ENCODE data around the gene FNBP1L.
"Not testable (repeated sequence)": the region's sequence is repeated elsewhere in the genome, so short reads cannot be mapped to it uniquely, and the experiment has no call there.

The FNBP1L gene

DNA sequence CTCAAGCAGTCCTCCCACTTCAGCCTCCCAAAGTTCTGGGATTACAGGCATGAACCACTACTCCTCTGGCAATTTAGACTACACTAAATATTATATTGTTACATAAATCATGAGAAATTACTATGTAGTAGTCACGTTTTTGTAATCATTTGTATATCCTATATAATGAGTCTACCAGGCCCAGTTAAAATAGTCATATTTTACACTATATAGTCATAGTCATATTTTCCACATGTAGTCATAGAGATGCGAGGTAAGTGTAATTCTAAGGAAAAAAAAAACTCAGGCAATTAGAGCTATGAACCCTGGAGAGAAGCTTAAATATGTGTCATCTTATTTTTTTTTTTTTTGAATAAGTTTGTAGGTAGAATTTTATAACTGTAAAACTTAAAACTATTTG, 90.0 kb downstream of the FNBP1L start:
- DNase-seq = no peak

DNA sequence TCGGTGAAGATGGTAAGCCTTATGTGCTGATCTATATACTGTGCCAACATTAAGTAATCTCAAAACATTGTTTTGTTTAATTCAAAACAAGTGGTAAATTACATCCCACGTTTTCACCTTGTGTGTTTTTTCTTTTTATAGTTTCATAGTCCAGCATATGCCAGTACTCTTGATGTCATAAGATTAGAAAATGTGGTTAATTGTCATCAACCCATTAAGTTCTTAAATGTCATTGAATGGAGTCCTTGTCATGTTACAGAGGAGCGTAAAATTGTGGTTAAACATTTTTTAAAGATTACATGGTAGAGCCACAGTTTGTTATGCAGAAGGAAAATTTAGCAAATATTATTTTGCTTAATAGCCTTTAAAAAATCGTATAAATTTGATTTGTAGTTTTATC, 93.1 kb downstream of the FNBP1L start:
- DNase-seq = no peak

DNA sequence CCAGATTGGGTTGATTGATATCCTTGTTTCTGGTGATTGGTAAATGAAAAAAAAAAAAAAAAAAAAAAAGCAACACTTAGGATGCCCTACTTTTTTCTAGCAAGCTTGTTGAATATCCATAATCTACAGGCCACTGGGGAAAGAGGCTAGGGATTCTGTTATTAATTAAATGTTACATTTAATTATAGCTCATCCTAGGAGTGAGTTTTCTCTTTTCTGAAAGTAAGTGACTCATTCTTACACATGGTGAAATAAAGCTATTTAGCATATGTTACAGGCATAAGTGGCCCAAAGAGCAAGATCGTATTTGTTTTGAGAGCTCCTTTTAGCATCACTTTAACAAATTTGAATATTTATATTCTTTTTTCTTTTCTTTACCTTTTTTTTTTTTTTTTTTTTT, 94.5 kb downstream of the FNBP1L start:
- DNase-seq = no peak

DNA sequence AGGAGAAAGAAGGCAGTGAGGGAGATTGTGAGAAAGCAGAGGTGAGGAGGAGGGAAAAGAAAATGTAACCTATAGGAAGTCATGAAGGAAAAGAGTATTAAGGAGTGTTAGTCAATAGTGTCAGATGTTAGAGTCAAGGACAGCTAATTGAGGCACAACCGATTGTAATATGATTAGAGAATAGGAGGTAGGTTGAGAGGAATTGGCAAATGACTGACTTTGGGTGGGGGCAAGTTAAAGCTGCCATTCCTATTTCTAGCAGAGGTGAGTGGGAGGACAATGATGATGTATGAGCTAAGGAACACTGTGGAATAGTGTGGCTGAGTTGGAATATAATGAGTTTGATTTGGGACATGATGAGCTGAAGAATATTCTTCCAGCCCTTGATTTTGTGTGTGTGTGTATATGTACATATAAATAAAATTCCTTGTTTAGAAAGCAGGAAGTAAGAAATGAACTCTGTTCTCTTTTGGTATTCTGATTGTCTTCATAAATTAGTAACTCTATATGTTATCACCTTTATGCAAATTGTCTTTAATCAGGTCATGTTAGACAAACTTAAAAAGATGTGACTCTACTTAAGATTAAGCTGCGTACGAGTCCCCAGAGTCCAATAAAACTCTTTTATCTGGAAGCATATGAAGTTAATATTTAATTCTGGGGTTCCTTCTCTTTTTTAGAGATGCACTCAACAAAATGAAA, 98.4 kb downstream of the FNBP1L start:
- no peak for DNase-seq

DNA sequence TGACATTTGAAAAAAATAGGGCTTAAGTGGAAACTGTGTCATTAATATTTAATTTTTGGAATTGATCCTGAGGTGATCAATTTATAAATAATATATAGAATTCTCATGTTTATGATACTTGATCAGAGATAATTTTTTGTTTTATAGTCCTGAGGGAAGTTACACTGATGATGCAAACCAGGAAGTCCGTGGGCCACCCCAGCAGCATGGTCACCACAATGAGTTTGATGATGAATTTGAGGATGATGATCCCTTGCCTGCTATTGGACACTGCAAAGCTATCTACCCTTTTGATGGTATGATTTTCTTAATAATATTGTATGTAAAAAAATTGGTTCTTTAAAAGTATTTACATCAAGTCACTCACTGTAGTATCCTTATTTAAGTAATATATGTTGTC, 101.2 kb downstream of the FNBP1L start:
- DNase-seq = no peak

DNA sequence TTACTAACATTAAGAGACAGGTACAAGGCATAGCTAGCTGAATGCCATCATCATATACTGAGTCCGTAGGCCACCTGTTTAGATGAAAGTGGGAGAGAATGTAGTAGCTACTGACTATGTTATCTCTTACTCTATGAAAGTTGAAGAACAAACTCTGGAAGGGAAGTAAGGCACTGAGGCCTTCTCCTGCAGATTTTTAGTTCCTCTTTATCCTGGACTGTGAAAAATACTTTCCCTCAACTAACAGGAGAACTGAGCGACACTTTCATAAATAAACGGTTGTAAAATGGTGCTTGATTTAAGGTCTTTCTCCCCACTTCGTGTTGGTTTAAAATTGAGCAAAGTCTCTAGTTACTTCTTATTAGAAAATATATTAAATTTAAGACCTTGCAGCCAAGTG, 101.9 kb downstream of the FNBP1L start:
- DNase-seq = no peak

DNA sequence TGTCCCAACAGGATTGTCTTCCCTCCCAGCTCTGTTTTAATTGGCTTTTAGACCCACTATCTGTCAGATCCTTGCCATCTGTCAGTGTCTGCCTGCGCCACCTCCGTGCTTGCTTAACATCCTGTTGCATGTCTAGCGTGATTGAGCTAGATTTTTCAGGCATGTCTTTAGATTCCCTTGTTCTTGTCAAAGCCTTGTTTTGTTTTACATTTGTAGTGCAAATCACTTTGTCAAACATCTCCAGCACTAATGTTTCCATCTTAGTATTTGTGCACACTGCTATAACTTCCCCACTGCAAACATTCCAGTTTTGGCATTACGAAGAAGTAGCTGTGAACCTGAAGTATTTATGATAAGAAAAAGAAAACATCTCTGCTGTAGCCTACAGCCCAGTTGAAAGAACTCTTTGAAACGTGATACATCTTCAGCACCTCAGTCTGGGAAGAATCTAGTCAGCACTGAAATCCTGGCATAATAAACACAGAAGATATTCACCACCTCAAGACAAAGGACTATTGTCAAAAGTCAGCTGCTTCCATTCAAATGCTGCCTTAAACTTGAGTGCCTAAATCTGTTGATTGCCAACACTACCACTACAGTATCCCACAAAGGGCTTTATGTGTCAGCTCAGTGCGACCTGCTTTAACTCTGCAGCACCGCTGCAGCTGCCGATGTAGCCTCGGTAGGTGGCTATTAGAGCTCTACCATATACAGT, 105.0 kb downstream of the FNBP1L start:
- DNase-seq = no peak

DNA sequence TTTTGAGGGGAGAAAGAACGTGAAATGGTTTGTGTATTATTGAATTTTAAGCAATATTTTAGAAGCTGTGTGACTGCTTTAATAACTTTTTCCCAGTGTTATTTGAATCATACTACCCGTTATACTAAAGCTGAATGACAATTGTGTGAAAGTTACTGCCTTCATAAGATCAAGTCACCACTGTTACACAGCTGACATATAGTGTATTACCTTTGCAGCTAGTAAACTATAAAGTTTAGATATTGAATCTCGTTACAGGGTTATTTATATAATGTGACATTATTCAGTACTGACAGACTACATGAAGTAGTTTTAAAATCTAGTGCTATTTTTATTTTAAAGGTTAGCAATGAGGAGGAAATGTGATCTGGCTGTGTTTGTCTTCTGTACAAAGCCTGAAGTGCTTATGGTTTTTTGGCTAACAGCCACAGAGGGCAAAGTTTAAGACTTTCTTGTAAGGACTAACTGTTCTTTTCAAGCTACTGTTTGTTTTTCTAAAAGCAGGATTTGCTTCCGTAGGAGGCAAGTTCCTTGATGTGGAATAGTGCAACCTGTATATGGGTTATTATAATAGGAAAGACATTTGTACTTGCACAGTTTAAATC, 106.1 kb downstream of the FNBP1L start:
- not testable (repeated sequence) for DNase-seq

DNA sequence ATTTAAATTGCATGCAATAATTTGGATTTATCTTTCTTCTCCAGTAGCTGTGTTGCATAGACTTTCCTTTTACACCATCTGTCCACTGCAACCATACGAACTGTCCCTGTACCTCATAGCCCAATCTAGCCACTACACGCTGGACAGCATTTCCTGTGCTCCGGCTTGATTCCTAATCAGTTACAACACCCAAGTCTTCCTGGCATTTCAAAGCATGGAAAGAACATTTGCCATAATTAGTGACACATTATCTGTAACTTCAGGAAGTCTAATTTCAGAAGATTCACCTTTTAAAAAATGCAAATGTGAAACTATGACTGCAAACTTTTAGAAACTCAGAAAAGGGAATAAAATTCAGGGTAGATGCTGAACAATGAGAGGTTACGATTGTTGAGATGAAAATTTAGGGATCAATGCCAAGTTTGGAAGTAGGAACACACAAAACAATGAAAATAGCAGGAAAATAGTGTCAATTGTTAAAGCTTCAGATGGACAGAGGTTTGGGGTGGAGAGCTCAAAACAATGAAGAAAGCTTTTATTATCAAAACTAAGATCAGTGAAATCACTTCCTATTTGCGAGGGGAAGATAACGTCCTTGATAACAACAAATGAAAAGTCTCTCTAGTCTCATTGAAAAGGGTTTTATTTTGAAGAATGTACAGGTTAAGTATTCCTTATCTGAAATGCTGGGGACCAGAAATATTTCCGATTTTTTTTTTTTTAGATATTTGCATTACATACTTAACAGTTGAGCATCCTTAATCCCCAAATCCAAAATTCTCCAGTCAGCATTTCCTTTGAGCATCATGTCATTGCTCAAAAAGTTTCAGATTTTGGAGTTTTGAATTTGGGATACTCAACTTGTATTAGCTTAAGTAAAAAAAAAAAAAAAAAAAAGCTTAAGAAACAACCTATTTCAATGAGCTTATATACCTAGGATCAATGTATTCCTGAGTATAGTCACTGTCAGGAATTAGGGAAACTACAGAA, 107.3 kb downstream of the FNBP1L start:
- no peak for DNase-seq

DNA sequence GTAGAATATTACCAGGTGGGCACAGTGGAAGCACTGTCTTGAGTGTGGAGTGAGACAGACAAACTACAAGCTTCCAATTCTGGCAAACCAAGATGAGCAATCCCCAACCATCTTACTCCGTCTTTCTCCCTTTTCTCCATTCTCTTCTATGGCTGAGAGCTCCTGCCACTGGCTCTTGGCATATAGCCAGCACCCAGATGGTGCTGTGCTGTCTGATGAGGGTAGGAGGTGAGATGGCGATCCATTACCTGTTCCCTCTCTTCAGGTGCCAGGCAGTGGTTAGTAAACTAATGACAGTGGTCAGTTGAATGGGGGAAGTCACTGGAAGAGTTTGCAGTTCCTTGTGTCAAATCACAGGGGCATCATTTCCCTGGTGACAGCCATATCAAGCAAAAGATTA, 108.4 kb downstream of the FNBP1L start:
- DNase-seq = no peak

DNA sequence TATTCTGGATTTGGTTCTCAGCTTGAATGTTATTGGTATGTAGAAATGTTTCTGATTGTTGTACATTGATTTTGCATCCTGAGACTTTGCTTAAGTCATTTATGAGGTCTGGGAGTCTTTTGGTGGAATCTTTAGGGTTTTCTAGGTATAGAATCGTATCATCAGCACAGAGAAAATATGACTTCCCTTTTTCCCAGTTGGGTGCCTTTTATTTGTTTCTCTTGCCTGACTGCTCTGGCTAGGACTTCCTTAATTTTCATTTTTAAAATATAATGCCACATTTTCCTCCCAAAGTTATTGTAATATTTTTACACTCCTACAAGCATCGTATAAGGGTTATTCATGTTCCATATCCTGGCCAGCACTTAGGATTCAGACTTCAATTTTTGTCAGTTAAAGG, 111.1 kb downstream of the FNBP1L start:
- DNase-seq = no peak

DNA sequence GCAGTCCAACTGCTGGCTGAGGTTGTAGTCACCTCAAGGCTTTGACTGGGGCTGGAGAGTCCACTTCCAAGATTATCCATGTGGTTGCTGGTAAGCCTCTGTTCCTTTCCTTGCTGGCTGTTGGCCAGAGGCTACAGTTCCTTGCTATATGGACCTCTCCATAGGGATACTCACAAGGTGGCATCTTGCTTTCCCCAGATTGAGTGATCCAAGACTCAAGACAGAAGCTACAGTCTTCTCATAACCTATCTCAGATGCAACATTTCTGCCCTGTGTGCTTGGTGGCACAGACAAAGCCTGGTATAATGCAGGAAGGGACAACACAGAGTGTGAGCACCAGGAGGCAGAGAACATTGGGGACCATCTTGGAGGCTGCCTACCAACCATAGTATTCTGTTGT, 111.8 kb downstream of the FNBP1L start:
- DNase-seq = no peak

DNA sequence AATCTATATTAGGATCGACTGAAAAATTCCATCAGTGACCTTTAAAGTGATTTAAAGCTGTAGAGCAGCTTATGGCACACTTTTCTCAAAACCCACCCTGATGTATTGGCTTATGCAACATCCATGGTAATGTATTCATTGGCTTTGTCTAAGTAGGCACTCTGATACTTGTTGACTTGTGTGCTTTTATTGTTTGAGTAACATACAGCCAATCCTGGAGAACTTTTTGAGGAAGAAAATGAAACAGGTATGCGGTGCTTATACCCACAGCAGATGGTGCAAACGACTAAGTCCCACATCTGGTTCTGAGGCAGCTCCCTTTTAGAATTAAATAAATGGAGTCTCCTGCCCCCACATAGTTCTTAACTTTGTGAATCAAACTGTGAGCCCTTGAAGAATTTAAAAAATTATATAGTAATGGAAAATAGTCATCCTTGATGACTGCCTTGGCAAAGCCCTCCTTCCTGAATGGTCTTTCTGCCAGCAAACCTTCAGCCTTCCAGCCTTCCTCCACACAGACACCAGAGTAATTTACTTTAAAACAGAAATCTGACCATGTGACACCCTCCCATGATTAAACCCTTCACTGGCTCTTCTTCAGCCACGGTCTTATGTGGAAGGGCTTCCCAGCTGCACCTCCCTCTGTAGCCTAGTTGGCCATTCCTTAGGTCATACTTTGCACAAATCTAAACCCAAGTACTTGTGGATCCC, 117.7 kb downstream of the FNBP1L start:
- DNase-seq = no peak

DNA sequence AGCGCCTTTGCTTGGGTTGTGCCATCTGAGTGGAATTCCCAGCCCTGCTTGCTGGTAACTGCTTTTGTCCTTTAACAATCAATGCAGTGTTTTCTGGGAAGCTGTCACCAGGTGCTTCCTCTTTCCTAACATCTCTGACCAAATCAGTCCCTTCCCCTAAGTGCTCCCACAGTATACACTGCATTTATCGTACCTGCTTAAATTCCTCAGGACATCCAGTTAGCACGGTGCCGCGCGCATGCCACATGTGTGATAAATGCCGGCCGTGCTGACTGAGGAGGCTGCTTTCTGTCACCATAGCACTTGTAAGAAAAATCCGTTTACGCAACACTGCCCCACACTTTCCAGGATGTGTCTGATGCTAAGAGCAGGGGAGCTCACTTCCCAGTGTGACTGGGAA, 118.3 kb downstream of the FNBP1L start:
- no peak for DNase-seq

DNA sequence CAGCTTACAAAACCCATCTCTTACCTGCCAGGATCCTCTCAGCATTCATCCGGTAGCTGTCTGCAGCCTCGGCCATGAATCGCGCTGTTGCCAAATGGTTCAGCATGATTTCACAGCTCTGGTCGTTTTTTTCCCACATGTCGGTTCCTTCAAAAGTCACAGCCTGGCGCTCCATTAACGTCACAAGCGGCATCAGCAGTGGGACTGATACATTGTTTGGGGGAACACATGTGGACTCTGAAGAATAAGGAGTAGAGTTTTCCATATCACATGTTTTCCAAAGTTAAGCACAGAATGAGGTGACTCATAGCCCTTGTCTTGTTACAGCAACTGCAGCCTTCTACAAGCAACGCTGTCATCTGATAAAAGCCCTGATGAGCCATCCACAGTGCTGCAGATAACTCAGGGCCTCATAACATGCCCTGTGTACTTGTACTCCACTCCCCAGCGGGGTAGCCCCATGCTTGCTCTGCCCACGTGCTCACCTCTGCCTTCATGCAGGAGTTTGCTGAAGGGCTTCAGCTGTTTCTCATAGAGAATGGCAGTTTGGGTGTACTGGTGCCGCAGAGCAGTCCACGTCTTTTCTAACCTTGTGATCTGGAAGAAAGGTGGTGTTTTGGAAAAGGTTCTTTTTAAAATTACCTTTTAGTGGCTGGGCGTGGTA, 119.5 kb downstream of the FNBP1L start:
- no peak for DNase-seq

DNA sequence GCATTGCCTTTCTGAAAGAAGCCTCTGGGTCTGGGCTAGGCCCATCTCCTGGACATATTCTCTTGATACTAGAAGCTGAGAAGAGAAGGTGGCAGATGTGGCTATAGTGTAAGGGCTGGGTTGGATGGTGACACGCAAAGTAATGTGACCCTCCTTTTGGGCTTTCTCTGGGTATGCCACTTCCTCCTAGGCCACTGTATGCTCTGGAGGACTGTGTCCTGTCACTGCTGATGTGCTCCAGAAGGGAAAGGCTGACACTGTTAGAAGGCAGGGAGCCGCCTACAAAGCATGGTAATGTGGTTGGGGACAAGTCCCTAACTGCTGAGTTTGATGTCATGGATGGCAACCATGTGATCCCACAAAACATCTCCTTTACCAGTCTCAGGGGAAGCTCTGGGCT, 121.6 kb downstream of the FNBP1L start:
- DNase-seq = no peak

DNA sequence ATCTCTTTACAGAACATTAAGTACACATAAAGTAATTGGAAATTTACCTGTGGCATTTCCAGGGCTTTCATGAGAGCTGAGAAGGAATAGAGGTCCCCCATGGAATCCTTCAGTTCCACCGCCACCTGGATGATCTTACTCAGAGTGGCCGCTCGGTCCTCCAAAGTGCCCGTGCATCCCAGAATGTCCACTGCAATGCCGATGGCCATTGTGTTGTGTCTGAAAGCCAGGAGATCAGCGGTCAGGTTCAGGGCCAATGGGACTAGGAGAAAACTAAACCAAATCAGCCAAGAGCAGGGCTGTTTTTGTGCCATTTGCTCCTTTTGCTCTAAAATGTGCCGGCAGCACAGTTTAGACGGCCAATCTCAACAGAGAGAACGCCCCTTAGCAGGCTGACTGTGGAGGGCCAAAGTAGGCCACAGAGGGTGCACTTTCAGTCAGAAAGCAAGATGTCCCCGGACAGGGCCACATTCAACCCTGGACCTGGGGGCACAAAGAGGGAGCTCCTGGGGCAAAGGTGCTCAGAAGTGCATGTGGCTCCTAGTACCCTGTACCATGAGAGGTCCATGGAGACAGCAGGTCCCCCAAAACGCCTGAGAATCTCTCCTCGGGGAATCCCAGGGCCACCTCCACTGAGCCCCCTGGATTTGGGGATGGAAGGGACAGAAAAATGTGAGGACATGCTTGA, 123.8 kb downstream of the FNBP1L start:
- DNase-seq = no peak

DNA sequence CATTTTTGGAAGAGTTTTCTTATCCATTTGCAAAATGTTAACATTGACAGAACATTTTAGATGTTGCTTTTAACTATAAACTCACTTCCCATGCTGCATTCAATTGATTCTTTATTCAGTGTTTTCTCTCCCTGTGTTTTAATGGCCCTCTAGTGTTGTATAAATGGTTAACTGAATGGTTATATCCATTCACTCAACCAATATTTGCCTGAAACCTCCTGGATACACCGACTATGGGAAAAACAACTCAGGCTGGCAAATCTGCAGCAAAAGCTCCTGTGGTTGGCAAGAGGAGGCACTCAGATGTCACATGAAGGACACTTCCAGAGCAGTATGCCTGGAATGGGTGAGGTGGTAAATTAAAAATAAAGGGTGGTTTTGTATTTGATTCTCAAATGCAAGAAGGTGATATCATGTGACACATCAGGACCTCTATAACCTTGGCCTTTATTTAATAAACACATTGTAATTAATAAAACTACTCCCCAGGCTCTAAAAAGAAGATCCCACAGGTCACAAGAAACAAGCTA, 126.1 kb downstream of the FNBP1L start:
- no peak for DNase-seq

DNA sequence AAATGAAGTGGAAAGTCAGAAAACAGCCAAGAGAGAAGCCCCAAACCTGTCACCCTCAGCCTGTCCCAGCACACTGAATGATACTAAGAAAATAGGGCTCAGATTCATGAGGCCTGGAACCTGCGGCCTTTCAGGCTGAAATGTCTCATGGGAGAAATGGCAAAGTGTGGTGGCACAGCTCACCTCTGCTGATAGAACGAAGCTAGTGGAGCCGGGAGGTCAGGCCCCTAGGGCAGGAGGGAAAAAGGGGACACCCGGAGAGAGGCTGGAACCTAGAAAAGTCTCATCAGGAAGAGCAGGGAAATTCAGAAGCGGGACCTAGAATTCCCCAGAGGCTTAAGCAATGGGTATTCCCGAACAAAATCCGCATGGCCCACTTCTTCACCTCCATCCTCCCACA, 126.6 kb downstream of the FNBP1L start:
- no peak for DNase-seq

DNA sequence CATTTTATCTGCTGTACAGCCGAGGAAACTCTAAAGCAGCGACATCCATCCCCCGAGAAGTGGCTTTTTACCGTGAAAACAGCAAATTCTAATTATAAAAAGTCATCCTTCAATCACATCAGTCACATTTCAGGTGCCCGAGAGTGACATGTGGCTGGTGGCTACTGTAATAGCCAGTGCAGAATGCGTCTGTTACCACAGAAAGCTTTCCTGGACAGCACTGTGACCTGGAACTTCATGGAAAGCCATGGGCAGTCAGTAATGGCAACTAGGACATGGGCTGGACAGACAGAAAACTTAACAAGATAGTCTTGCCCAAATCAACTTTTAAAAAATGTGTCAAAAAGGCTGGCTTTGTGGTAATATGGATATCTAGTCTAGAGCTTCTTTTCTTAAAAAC, 127.1 kb downstream of the FNBP1L start:
- no peak for DNase-seq

All from activated gamma-delta T cell (primary cell).